GM19452 (cell line): ENCODE data around the gene ITSN1.
"Not testable (repeated sequence)": the region's sequence is repeated elsewhere in the genome, so short reads cannot be mapped to it uniquely, and the experiment has no call there.

ENCODE experiments used
- ATAC-seq: cut with Tn5 transposase; IDR thresholded peaks from one replicate; pipeline ENCODE4 v1.9.1; 2021; ENCODE audit not compliant: unreplicated experiment

Gene ITSN1

GRCh38 chr21:33712022-33712803 lies 69.9 kb downstream of the ITSN1 start:
- ATAC-seq = no peak

DNA sequence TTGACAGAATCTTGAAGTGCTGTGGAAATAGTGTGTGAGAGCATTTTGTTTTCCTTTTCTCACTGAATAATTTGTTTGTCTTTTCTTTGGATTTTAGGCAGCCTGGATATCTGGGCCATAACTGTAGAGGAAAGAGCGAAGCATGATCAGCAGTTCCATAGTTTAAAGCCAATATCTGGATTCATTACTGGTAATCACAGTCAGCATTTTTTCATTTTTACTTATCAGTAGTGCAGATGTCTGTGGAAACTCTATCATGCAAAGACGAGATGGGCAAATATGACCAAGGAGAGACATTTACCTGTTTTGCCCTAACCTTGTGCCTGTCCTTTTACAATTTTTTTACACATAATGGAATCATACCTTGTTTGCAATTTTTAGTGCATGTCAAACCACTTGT lies 78.8 kb downstream of the ITSN1 start:
- no peak for ATAC-seq

DNA sequence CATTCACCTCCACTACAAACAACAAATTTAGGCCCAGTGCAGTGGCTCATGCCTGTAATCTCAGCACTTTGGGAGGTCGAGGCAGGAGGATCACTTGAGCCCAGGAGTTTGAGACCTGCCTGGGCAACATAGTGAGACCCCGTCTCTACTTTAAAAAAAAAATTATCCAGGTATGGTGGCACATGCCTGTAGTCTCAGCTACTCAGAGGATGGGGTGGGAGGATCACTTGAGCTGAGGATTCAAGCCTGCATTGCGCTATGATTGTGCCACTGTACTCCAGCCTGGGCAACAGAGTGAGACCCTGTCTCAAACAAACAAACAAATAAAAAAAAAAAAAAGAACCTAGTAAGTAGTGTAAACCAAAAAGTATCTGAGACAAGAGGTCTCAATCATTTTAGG lies 86.8 kb downstream of the ITSN1 start:
- ATAC-seq = not testable (repeated sequence)

DNA sequence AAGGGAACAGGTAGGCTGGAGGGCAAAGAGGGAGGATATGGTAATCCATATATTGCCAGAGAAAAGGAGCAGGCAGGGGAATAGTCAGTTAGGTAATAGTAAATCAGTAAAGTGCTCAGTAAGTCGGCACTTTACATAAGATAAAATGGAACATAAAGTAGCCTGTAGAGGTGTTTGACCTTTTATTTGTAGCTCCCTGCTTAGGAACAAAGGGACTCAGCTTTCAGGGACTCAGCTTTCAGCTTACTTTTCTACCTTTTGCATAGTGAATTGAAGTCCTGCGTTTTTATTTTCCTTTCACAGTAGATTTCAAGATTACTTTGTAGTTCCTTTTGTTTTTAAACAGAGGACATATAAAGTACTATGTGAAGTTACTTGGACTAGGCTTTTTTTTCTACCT lies 87.3 kb downstream of the ITSN1 start:
- no peak for ATAC-seq

- no peak for ATAC-seq
Observed at GRCh38 chr21:33731447-33731846, 89.1 kb downstream of the ITSN1 start.

DNA sequence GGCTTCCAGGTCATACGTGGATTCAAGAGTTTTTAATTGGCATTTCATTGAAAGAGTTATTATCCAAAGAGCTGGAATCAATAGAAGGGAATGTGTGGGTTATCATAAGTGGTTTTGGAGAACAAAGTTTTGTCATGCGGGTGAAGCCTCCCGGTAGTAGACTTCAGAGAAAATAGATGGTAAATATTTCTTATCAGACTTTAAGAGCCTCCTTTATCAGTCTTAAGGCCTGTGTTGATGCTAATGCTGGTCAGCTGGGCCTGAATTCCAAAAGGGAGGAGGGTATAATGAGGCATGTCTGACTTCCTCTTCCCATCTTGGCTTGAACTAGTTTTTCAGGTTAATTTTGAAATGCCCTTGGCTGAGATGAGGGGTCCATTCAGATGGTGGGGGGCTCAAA lies 89.7 kb downstream of the ITSN1 start:
- no peak for ATAC-seq

DNA sequence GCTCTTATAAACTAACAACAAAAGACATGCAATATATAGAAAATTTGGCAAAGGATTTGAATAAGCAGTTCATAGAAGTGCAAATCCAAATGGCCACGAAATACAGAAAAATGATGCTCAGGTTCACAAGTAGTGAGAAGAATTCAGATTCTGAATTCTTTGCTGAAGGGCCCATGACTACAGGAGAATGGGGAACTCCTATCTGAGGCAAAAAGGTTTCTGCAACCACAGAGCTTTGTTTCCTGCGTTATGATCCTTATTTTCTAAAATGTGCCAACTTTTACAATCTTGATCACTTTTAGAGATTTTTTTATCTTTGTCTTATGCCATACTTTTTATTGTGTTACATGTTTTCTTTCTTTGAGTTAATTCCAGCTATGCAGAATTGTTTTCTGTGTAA lies 91.3 kb downstream of the ITSN1 start:
- ATAC-seq = no peak

GRCh38 chr21:33734291-33734690 lies 92.0 kb downstream of the ITSN1 start:
- ATAC-seq = no peak

DNA sequence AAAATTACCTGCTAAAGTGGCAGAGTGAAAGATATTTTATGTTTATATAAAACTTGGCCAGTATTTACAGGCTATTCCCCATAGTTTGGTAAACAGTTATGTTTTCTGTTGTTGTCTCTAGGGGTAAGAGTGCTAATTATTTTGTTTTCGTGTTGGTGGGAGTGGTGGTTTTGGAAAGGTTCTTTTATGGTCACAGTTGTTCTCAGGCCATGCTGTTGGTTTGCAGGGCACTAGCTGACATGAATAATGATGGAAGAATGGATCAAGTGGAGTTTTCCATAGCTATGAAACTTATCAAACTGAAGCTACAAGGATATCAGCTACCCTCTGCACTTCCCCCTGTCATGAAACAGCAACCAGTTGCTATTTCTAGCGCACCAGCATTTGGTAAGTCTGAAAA lies 92.5 kb downstream of the ITSN1 start:
- no peak for ATAC-seq

DNA sequence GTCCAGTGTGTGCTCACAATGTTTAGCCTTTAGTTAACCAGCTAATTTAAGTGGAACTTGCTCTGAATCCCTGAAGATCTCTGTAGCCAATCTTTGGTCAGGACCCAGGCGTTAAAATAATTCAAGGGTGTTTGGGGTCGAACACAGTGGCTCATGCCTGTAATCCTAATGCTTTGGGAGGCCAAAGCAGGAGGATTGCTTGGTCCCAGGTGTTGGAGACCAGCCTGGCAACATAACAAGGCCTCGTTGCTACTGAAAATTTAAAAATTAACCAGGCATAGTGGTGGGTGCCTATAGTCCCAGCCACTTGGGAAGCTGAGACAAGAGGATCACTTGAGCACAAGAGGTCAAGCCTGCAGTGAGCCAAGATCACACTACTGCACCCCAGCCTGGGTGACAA lies 94.3 kb downstream of the ITSN1 start:
- no peak for ATAC-seq

DNA sequence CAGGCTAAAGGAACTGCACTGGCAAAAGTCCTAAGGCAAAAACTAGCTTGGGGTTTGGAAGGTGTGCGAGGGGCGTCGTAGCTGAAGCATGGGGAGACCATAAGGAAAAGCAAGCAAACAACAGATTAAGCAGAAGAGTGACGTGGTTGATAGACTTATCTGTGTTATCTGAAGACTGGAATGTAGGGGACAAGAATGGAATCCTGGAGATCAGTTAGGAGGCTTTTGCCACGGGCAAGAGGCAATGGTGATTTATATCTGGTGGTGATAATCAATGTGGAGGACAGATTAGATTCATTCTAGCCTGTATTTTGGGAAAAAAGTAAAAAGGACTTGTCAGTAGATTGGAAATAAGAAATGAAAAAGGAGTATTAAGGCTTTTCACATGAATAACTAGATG lies 97.4 kb downstream of the ITSN1 start:
- no peak for ATAC-seq

- ATAC-seq = no peak
Observed at GRCh38 chr21:33747420-33747819, 105.1 kb downstream of the ITSN1 start.

DNA sequence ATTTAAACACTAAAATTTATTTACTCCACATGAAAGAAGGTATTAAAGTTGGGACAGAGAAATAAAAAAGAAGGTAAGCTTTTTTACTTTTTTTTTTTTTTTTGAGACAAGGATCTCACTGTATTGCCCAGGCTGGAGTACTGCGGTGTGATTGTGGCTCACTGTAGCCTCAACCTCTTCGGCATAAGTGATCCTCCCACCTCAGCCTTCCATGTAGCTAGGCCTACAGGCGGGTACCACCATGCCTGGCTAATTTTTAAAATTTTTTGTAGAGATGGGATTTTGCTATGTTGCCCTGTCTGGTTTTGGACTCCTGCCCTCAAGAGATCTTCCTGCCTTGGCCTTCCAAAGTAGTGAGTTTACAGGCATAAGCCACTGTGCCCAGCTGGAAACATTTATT lies 106.6 kb downstream of the ITSN1 start:
- no peak for ATAC-seq

- no peak for ATAC-seq
Observed at GRCh38 chr21:33750017-33750416, 107.7 kb downstream of the ITSN1 start.

DNA sequence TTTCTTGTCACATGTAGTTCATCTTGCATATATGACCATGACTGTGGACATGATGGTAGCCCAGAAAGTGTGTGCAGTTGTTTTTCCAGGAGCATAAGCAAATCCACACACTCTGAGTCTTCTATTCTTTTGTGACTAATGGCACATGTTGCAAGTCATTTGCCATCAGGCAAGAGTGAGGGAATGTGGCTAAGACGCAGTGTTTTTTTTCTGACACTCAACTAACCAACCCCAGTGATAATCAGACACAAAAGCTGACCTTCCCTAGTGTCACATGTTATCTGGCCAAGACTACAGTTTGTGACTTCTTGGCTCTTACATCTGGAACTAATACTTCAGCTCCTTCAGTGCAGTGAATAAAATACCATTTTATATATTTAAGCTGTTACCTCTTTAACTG lies 108.8 kb downstream of the ITSN1 start:
- ATAC-seq = no peak

- ATAC-seq = no peak
Observed at GRCh38 chr21:33751533-33751932, 109.2 kb downstream of the ITSN1 start.

DNA sequence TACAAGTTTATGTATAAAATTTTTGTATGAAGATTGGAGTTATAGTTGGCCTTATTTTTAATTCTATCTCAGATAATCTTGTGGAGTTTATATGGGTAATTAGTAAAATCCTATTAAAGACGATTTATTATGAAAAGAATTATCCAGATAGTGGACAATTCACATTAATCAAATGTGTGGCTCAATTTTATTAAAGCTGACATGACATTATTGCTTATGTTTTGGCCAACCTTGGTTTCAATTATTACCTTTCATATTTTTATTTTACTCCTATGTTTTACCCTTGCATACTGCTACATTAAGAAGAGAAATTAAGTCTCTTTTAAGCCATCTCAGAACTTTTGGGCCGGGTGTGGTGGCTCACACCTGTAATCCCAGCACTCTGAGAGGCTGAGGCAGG lies 110.0 kb downstream of the ITSN1 start:
- no peak for ATAC-seq

GRCh38 chr21:33753886-33754285 lies 111.6 kb downstream of the ITSN1 start:
- no peak for ATAC-seq

GRCh38 chr21:33754481-33754880 lies 112.2 kb downstream of the ITSN1 start:
- ATAC-seq = no peak

GRCh38 chr21:33755354-33755753 lies 113.1 kb downstream of the ITSN1 start:
- ATAC-seq = no peak

- no peak for ATAC-seq
Observed at GRCh38 chr21:33760641-33761440, 118.5 kb downstream of the ITSN1 start.

DNA sequence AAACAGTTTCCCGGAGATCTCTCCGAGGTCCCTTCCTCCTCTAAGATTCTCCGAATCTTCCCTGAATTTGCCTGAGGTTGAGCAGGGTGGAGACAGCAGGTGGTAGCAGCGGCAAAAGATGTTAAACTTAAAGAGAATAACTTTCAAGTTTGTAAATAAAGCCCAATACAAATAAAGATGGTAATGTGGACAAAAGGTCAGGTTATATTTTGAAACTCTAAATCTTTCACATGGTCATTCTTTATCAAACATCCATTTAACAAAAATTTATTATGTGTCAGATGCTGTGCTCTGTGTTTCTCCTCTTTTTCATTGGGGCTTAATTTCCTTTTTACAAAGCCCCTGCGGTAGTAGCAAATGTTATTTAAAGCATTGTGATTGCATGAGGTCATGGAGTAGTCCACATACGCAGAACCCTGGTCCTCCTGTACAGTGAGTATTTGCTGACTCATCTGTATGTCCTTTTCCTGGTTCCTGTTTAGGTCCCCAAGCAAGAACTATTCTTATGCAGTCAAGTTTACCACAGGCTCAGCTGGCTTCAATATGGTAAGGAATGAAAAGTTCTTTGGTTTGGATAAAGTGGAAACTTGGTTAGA lies 119.2 kb downstream of the ITSN1 start:
- ATAC-seq = no peak
